ENCODE measurements around the gene ASGR2.

The ASGR2 gene

GRCh38 chr17:7060165-7060891, 54.3 kb downstream of the ASGR2 start:
- DNase-seq = peak; percentile 33

- no peak for DNase-seq
Observed at GRCh38 chr17:7058831-7059447, 55.7 kb downstream of the ASGR2 start.

- DNase-seq = no peak
Observed at GRCh38 chr17:7056386-7056785, 58.2 kb downstream of the ASGR2 start.
